IMR-90 (cell line): ENCODE measurements around the gene ASTN2. TPM values are rescaled to one million over a fixed set of nuclear protein-coding genes. Genes with fewer than 3 reads are reported as not detected.

Experiments used
- ATAC-seq: fragments of 200-7000 bp; cut with Tn5 transposase; 2 replicates; pipeline ENCODE4 v1.9.1; 2020; ENCODE audit warnings: low read depth, mild to moderate bottlenecking, moderate library complexity
- BruUV-seq: library from RNA; stranded (reverse); fragments of 400-500 nt; replicated peaks from 2 replicates; lab custom pipeline; 2021; lab: Mats Ljungman, UMichigan
- CTCF ChIA-PET: fragments of 300-600 bp; formaldehyde crosslinking; extraction: SDS; loops from one replicate; lab custom pipeline; 2021; ENCODE audit warnings: antibody characterized with exemption; lab: Yijun Ruan, JAX
- POLR2A ChIA-PET: fragments of 300-600 bp; sonication (Branson Sonifier 250); formaldehyde crosslinking; loops from one replicate; lab custom pipeline; 2022; ENCODE audit warnings: antibody characterized with exemption; ENCODE audit not compliant: unreplicated experiment; lab: Charles Lee
- DNase-seq: peaks from one replicate; pipeline ENCODE4 v3.0.0; 2013
- H2AFZ ChIP-seq: replicated peaks from 2 replicates; pipeline ENCODE3; 2013; ENCODE audit warnings: low read length, mild to moderate bottlenecking; ENCODE audit not compliant: poor library complexity
- H2AK5ac ChIP-seq: 2 replicates; pipeline ENCODE4 v1.6.1; 2013; ENCODE audit warnings: low read depth, low read length, inconsistent platforms
- H2AK9ac ChIP-seq: replicated peaks from 2 replicates; pipeline ENCODE3; 2013; ENCODE audit warnings: mild to moderate bottlenecking, low read depth, low read length, moderate library complexity; ENCODE audit not compliant: poor library complexity
- H2BK120ac ChIP-seq: 2 replicates; pipeline ENCODE4 v1.6.1; 2013; ENCODE audit warnings: low read depth, low read length, inconsistent platforms
- H2BK15ac ChIP-seq: 3 replicates; pipeline ENCODE4 v1.6.1; 2013; ENCODE audit warnings: low read depth, low read length, inconsistent platforms
- H2BK20ac ChIP-seq: 2 replicates; pipeline ENCODE4 v1.6.1; 2013; ENCODE audit warnings: low read depth, mild to moderate bottlenecking, inconsistent platforms, low read length, moderate library complexity
- H2BK5ac ChIP-seq: 2 replicates; pipeline ENCODE4 v1.6.1; 2013; ENCODE audit warnings: mild to moderate bottlenecking, low read depth, low read length, inconsistent platforms; ENCODE audit not compliant: poor library complexity, severe bottlenecking
- H3K14ac ChIP-seq: replicated peaks from 2 replicates; pipeline ENCODE4 v1.6.1; 2013; ENCODE audit warnings: low read depth, low read length, inconsistent platforms
- H3K18ac ChIP-seq: 2 replicates; pipeline ENCODE4 v1.6.1; 2013; ENCODE audit warnings: low read depth, low read length, control low read depth
- H3K23ac ChIP-seq: 2 replicates; pipeline ENCODE4 v1.6.1; 2013; ENCODE audit warnings: low read depth, low read length, inconsistent platforms
- H3K27ac ChIP-seq: 2 replicates; pipeline ENCODE4 v1.5.1; 2013; ENCODE audit warnings: mild to moderate bottlenecking, control low read depth, low read length; ENCODE audit not compliant: insufficient read depth
- H3K27me3 ChIP-seq: 2 replicates; pipeline ENCODE4 v1.6.1; 2013; ENCODE audit warnings: low read length; ENCODE audit not compliant: control insufficient read depth, insufficient read depth
- H3K36me3 ChIP-seq: 2 replicates; pipeline ENCODE4 v1.6.1; 2013; ENCODE audit warnings: low read length, mixed read lengths; ENCODE audit not compliant: control insufficient read depth, insufficient read depth
- H3K4ac ChIP-seq: 2 replicates; pipeline ENCODE4 v1.6.1; 2013; ENCODE audit warnings: low read depth, low read length, inconsistent platforms
- H3K4me1 ChIP-seq: 2 replicates; pipeline ENCODE4 v1.6.1; 2013; ENCODE audit warnings: low read length, mixed read lengths; ENCODE audit not compliant: control insufficient read depth, insufficient read depth
- H3K4me2 ChIP-seq: 2 replicates; pipeline ENCODE4 v1.6.1; 2013; ENCODE audit warnings: low read depth, mild to moderate bottlenecking, control low read depth, low read length, moderate library complexity
- H3K4me3 ChIP-seq: 2 replicates; pipeline ENCODE4 v1.5.1; 2013; ENCODE audit warnings: low read depth, mild to moderate bottlenecking, control low read depth, low read length, moderate library complexity; ENCODE audit not compliant: insufficient read depth
- H3K56ac ChIP-seq: 2 replicates; pipeline ENCODE4 v1.6.1; 2013; ENCODE audit warnings: low read length, inconsistent platforms; ENCODE audit not compliant: insufficient read depth; ENCODE audit errors: extremely low read depth
- H3K79me1 ChIP-seq, 2 experiments: 2 replicates each; pipeline ENCODE4 v1.6.1; 2013; ENCODE audit warnings: low read length in 2 of 2, inconsistent platforms in 1 of 2, low read depth in 1 of 2
- H3K9ac ChIP-seq: 2 replicates; pipeline ENCODE4 v1.6.1; 2013; ENCODE audit warnings: low read depth, low read length, control low read depth
- H3K9me1 ChIP-seq: 2 replicates; pipeline ENCODE4 v1.6.1; 2013; ENCODE audit warnings: low read length, inconsistent platforms; ENCODE audit not compliant: insufficient read depth
- H3K9me3 ChIP-seq: 2 replicates; pipeline ENCODE4 v1.6.1; 2013; ENCODE audit warnings: low read length; ENCODE audit not compliant: control insufficient read depth, insufficient read depth
- H4K20me1 ChIP-seq: 2 replicates; pipeline ENCODE4 v1.6.1; 2013; ENCODE audit warnings: low read length, inconsistent platforms; ENCODE audit not compliant: insufficient read depth
- H4K5ac ChIP-seq: 2 replicates; pipeline ENCODE4 v1.6.1; 2013; ENCODE audit warnings: mild to moderate bottlenecking, low read depth, low read length, control low read depth
- H4K8ac ChIP-seq, 2 experiments: 2 replicates each; pipeline ENCODE4 v1.6.1; 2013; ENCODE audit warnings: low read depth in 2 of 2, low read length in 2 of 2, control low read depth in 1 of 2, inconsistent platforms in 1 of 2
- H4K91ac ChIP-seq: 2 replicates; pipeline ENCODE4 v1.6.1; 2013; ENCODE audit warnings: low read depth, low read length, inconsistent platforms; ENCODE audit not compliant: insufficient read depth
- BHLHE40 ChIP-seq: fragments of 150-350 bp; IDR thresholded peaks from 2 replicates; pipeline ENCODE4 v1.6.1; 2016; ENCODE audit warnings: mild to moderate bottlenecking, low read depth, low read length
- CEBPB ChIP-seq: IDR thresholded peaks from 2 replicates; pipeline ENCODE4 v1.6.1; 2012; ENCODE audit warnings: low read depth, low read length, improper control_type of control experiment
- CHD1 ChIP-seq: IDR thresholded peaks from 2 replicates; pipeline ENCODE4 v1.6.1; 2012; ENCODE audit warnings: low read depth, low read length, improper control_type of control experiment
- FOS ChIP-seq: fragments of 150-350 bp; IDR thresholded peaks from 2 replicates; pipeline ENCODE4 v1.6.1; 2016; ENCODE audit warnings: low read depth, low read length
- MAFK ChIP-seq: IDR thresholded peaks from 2 replicates; pipeline ENCODE4 v1.6.1; 2012; ENCODE audit warnings: low read depth, low read length, improper control_type of control experiment
- MAZ ChIP-seq: IDR thresholded peaks from 2 replicates; pipeline ENCODE4 v1.6.1; 2012; ENCODE audit warnings: low read depth, mild to moderate bottlenecking, low read length, improper control_type of control experiment, moderate library complexity, borderline replicate concordance
- MXI1 ChIP-seq: IDR thresholded peaks from 2 replicates; pipeline ENCODE4 v1.6.1; 2012; ENCODE audit warnings: low read depth, mild to moderate bottlenecking, low read length, moderate library complexity, borderline replicate concordance
- NFE2L2 ChIP-seq: fragments of 150-350 bp; IDR thresholded peaks from 2 replicates; pipeline ENCODE4 v1.6.1; 2016; ENCODE audit warnings: low read depth, mild to moderate bottlenecking, low read length
- POLR2A ChIP-seq: IDR thresholded peaks from 2 replicates; pipeline ENCODE4 v1.6.1; 2012; ENCODE audit warnings: mild to moderate bottlenecking, low read depth, low read length
- RAD21 ChIP-seq: IDR thresholded peaks from 2 replicates; pipeline ENCODE4 v1.6.1; 2012; ENCODE audit warnings: low read length, improper control_type of control experiment
- RCOR1 ChIP-seq: IDR thresholded peaks from 2 replicates; pipeline ENCODE4 v1.6.1; 2012; ENCODE audit warnings: mild to moderate bottlenecking, low read length, improper control_type of control experiment; ENCODE audit not compliant: insufficient replicate concordance
- RFX5 ChIP-seq: IDR thresholded peaks from 2 replicates; pipeline ENCODE4 v1.8.0; 2012; ENCODE audit warnings: low read depth, mild to moderate bottlenecking, low read length, moderate library complexity
- SMC3 ChIP-seq: fragments of 150-350 bp; IDR thresholded peaks from 2 replicates; pipeline ENCODE4 v1.6.1; 2016; ENCODE audit warnings: low read depth, mild to moderate bottlenecking, antibody characterized with exemption, low read length, moderate library complexity
- WGBS, 2 experiments: methylation state at CpG; one replicate each; pipeline versions ENCODE4 v1.1.5 to v1.1.7; 2013; ENCODE audit warnings: missing lambda C conversion rate in 2 of 2; ENCODE audit not compliant: insufficient read length in 1 of 2; ENCODE audit errors: extremely low coverage in 2 of 2; 5-methylcytosine and 5-hydroxymethylcytosine counted together
- dilution Hi-C: fragments of 300-500 bp; cut with HindIII; formaldehyde crosslinking; loops from one replicate; pipeline ENCODE4 v1.14.3; 2018; ENCODE audit warnings: low sequenced_read_pairs; ENCODE audit not compliant: unreplicated experiment
- in situ Hi-C: fragments of 300-500 bp; cut with MboI; formaldehyde crosslinking; loops from 3 replicates; pipeline ENCODE4 v1.14.3; 2019; ENCODE audit warnings: low sequenced_read_pairs, inconsistent platforms, mixed read lengths
- intact Hi-C: fragments of 100-400 bp; cut with micrococcal nuclease; formaldehyde crosslinking; loops from 2 replicates; pipeline ENCODE4 v1.10.0; 2022
- polyA plus RNA-seq, 3 experiments: library from polyadenylated mRNA; depleted of rRNA; stranded (reverse); fragments of >200 nt; gene quantifications; 2 replicates each; pipeline ENCODE4 v1.2.3, GENCODE V29; 2012; ENCODE audit warnings: low replicate concordance in 1 of 3
- total RNA-seq: library from RNA; depleted of rRNA; stranded (reverse); fragments of >200 nt; gene quantifications from 2 replicates; pipeline ENCODE4 v1.2.3, GENCODE V29; 2012
- TF ChIP-seq, protein P1 (sequence below): conservative IDR thresholded peaks from 2 replicates; pipeline ENCODE4 v1.5.1; 2012; ENCODE audit warnings: mild to moderate bottlenecking, low read depth, low read length, improper control_type of control experiment
- TF ChIP-seq, protein P2 (sequence below): fragments of 150-350 bp; IDR thresholded peaks from 2 replicates; pipeline ENCODE4 v1.6.1; 2017; ENCODE audit warnings: mild to moderate bottlenecking, antibody characterized with exemption, low read length, low read depth
- TF ChIP-seq, protein P3 (sequence below): fragments of 150-350 bp; IDR thresholded peaks from 2 replicates; pipeline ENCODE4 v1.6.1; 2016; ENCODE audit warnings: low read depth, mild to moderate bottlenecking, low read length, moderate library complexity, borderline replicate concordance

Gene ASTN2
- total and polyA plus RNA-seq, 2 of the 4 experiments (the other 2 are of a cell fraction) = 3.8 to 6.8 TPM

DNA sequence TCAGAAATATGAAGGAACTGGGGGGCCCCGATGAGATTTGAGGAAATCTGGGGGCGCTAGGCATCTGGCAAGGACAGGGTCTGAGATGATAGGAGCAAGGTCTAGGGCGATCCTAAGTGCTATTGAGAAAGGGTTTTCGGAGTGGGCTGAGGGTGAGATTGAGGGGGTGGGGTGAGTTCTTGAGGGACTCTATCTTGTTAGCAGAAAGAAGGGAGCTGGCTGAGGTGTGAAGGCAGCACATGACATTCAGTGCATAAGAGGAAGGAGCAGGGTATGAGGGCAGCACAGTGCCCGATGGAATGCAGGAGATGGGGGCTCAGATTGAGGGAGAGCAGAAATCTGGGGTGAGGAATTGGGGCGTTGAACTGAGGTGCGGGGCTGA is 727.1 kb downstream of the ASTN2 start:
- H3K4me3 ChIP-seq = peak overlapping the region; percentile 96
- intact Hi-C loops = no loop called here
- peak overlapping the region; percentile 84 for H3K4ac ChIP-seq
- no peaks in the 10 kb centered on the region; the same call in 1 of the 2 replicates for H3K36me3 ChIP-seq
- H4K5ac ChIP-seq = peak overlapping the region; percentile 34
- no peak overlapping the region for H2BK20ac ChIP-seq
- in situ Hi-C loops = no loop called here
- peak overlapping the region; percentile 89 for H3K27ac ChIP-seq
- dilution Hi-C loops = no loop called here
- H4K8ac ChIP-seq = peak overlapping the region; percentile 79 to 83; a peak in 3 of 4 replicates
- no peak overlapping the region for H2BK120ac ChIP-seq
- no peaks in the 10 kb centered on the region for H3K27me3 ChIP-seq
- H2BK15ac ChIP-seq = no peak overlapping the region
- H3K4me2 ChIP-seq = peak overlapping the region; percentile 99
- peak overlapping the region; percentile 97 for H2AFZ ChIP-seq
- CTCF ChIA-PET = no interaction called here
- H3K4me1 ChIP-seq = peaks cover 15% of the 10 kb centered on the region
- H2AK9ac ChIP-seq = peak overlapping the region; percentile 96
- H3K9ac ChIP-seq = peak overlapping the region; percentile 97
- POLR2A ChIA-PET = no interaction called here
- TF ChIP-seq CHD1 = no peak
- TF ChIP-seq BHLHE40 = no peak; the same call in 1 of the 2 replicates
- TF ChIP-seq SMC3 = no peak
- TF ChIP-seq, protein P1, sequence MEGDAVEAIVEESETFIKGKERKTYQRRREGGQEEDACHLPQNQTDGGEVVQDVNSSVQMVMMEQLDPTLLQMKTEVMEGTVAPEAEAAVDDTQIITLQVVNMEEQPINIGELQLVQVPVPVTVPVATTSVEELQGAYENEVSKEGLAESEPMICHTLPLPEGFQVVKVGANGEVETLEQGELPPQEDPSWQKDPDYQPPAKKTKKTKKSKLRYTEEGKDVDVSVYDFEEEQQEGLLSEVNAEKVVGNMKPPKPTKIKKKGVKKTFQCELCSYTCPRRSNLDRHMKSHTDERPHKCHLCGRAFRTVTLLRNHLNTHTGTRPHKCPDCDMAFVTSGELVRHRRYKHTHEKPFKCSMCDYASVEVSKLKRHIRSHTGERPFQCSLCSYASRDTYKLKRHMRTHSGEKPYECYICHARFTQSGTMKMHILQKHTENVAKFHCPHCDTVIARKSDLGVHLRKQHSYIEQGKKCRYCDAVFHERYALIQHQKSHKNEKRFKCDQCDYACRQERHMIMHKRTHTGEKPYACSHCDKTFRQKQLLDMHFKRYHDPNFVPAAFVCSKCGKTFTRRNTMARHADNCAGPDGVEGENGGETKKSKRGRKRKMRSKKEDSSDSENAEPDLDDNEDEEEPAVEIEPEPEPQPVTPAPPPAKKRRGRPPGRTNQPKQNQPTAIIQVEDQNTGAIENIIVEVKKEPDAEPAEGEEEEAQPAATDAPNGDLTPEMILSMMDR = no peak
- TF ChIP-seq MXI1 = no peak
- TF ChIP-seq NFE2L2 = no peak
- TF ChIP-seq, protein P2, sequence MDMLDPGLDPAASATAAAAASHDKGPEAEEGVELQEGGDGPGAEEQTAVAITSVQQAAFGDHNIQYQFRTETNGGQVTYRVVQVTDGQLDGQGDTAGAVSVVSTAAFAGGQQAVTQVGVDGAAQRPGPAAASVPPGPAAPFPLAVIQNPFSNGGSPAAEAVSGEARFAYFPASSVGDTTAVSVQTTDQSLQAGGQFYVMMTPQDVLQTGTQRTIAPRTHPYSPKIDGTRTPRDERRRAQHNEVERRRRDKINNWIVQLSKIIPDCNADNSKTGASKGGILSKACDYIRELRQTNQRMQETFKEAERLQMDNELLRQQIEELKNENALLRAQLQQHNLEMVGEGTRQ = no peak
- TF ChIP-seq POLR2A = no peak
- no peak for TF ChIP-seq RAD21
- TF ChIP-seq RCOR1 = no peak
- TF ChIP-seq RFX5 = no peak
- TF ChIP-seq MAFK = no peak
- TF ChIP-seq FOS = no peak
- no peak for TF ChIP-seq CEBPB
- TF ChIP-seq MAZ = no peak
- TF ChIP-seq, protein P3, sequence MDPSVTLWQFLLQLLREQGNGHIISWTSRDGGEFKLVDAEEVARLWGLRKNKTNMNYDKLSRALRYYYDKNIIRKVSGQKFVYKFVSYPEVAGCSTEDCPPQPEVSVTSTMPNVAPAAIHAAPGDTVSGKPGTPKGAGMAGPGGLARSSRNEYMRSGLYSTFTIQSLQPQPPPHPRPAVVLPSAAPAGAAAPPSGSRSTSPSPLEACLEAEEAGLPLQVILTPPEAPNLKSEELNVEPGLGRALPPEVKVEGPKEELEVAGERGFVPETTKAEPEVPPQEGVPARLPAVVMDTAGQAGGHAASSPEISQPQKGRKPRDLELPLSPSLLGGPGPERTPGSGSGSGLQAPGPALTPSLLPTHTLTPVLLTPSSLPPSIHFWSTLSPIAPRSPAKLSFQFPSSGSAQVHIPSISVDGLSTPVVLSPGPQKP = no peak
- peaks cover 21% of the 10 kb centered on the region for H3K9me1 ChIP-seq
- H4K20me1 ChIP-seq = peaks cover 42% of the 10 kb centered on the region
- H3K18ac ChIP-seq = peak overlapping the region; percentile 63
- peaks cover 46 to 62% of the 10 kb centered on the region in 2 experiments for H3K79me1 ChIP-seq
- peak overlapping the region; percentile 98 for H2BK5ac ChIP-seq
- ATAC-seq (peak; percentile 8), DNase-seq (no peak)
- BruUV-seq = no TSS peak
- peak overlapping the region; percentile 95 for H3K14ac ChIP-seq
- WGBS, 2 experiments = 14% methylated on average over 6 of the region's 7 CpGs; no CpG with 5 or more reads in 1 of the 2 experiments
- H3K23ac ChIP-seq = peak overlapping the region; percentile 96
- peak overlapping the region; percentile 72; the same call in 1 of the 2 replicates for H4K91ac ChIP-seq
- H3K56ac ChIP-seq = peak overlapping the region; percentile 65; the same call in 1 of the 2 replicates
- no peaks in the 10 kb centered on the region for H3K9me3 ChIP-seq
- H2AK5ac ChIP-seq = peak overlapping the region; percentile 85
